Tibial artery (tissue), 4 donors: ENCODE measurements around the gene GAS7.

Experiments used
- DNase-seq, 2 donors: peaks; one replicate each; pipeline ENCODE4 v3.0.0-alpha.2; 2019
- H3K27ac ChIP-seq, 2 donors: fragments of 200-600 bp; sonication (generic) in 1 of 2; 1 replicate in 1 of 2; 2 replicates in 1 of 2; pipeline ENCODE4 v1.5.1; 2018 to 2019; ENCODE audit warnings: mild to moderate bottlenecking in 1 of 2
- H3K27me3 ChIP-seq, 2 donors: fragments of 200-600 bp; sonication (generic) in 1 of 2; one replicate each; pipeline versions ENCODE4 v1.5.1 to v1.6.0; 2016 to 2019
- H3K36me3 ChIP-seq, 3 donors: fragments of 200-600 bp; sonication (generic) in 2 of 3; one replicate each; pipeline ENCODE4 v1.5.1; 2016 to 2019; ENCODE audit warnings: mild to moderate bottlenecking in 2 of 3
- H3K4me1 ChIP-seq, 4 donors: fragments of 200-600 bp; sonication (generic) in 2 of 4; 1 replicate in 3 of 4; 2 replicates in 1 of 4; pipeline ENCODE4 v1.5.1; 2016 to 2019
- H3K4me3 ChIP-seq, 2 donors: fragments of 200-600 bp; sonication (generic) in 1 of 2; 1 replicate in 1 of 2; 2 replicates in 1 of 2; pipeline ENCODE4 v1.5.1; 2018 to 2019; ENCODE audit warnings: mild to moderate bottlenecking in 2 of 2
- H3K9me3 ChIP-seq, 3 donors: fragments of 200-600 bp; sonication (generic) in 1 of 3; one replicate each; pipeline ENCODE4 v1.5.1; 2016 to 2019
- intact Hi-C: fragments of 100-400 bp; cut with DNase I; formaldehyde crosslinking; loops from one replicate; pipeline ENCODE4 v1.15.0; 2023; ENCODE audit warnings: low total_unique reads
- TF ChIP-seq, protein P1 (sequence below), 2 experiments: fragments of 200-600 bp in 1 of 2; fragments of 450-650 bp in 1 of 2; IDR thresholded peaks; one replicate each; pipeline ENCODE4 v1.5.1; 2017 to 2019; ENCODE audit warnings: antibody characterized with exemption in 2 of 2, mild to moderate bottlenecking in 1 of 2, moderate library complexity in 1 of 2

The GAS7 gene

DNA sequence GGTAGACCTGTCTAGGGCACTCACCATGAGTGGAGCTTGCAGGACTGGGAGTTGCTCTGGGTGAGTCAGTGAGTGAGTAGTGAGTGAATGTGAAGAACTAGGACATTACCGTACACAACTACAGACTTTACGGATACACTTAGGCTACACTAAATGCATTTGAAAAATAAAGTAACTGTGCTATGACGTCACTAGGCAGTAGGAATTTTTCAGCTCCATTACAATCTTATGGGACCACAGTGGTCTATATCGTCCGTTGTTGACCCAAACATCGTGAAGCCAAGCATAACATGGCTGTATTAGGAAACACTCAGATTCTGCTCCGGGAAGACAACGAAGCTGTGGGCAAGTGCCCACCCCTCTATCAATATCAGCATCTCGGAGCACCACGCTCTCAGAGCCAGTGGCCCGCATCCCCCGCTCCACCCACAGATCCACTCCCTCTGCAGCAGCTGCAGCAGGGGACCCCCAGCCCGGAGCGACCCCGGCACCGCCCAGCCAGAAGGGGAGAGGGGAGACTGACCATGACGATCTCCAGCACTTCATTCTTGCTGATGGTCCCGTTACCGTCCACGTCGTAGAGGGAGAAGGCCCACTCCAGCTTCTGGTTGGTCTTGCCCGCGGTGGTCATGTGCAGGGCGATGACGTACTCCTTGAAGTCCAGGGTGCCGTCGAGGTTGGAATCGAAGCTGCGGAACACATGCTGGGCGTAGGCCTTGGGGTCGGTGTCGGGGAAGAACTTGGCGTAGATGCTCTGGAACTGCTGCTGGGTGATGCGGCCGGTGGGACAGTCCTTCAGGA, 293.9 kb downstream of the GAS7 start:
- Histone ChIP-seq H3K4me1 (no peaks in the 10 kb centered on the region), H3K27me3 (peaks cover 0 to 13% of the 10 kb centered on the region in 2 donors), H3K4me3 (no peak overlapping the region), H3K36me3 (no peaks in the 10 kb centered on the region), H3K27ac (no peak overlapping the region), H3K9me3 (no peaks in the 10 kb centered on the region)
- TF ChIP-seq, protein P1, sequence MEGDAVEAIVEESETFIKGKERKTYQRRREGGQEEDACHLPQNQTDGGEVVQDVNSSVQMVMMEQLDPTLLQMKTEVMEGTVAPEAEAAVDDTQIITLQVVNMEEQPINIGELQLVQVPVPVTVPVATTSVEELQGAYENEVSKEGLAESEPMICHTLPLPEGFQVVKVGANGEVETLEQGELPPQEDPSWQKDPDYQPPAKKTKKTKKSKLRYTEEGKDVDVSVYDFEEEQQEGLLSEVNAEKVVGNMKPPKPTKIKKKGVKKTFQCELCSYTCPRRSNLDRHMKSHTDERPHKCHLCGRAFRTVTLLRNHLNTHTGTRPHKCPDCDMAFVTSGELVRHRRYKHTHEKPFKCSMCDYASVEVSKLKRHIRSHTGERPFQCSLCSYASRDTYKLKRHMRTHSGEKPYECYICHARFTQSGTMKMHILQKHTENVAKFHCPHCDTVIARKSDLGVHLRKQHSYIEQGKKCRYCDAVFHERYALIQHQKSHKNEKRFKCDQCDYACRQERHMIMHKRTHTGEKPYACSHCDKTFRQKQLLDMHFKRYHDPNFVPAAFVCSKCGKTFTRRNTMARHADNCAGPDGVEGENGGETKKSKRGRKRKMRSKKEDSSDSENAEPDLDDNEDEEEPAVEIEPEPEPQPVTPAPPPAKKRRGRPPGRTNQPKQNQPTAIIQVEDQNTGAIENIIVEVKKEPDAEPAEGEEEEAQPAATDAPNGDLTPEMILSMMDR (IDR thresholded peaks at IDR 0.05), result no peak
- no peak for DNase-seq
- intact Hi-C loops, result no loop called here

DNA sequence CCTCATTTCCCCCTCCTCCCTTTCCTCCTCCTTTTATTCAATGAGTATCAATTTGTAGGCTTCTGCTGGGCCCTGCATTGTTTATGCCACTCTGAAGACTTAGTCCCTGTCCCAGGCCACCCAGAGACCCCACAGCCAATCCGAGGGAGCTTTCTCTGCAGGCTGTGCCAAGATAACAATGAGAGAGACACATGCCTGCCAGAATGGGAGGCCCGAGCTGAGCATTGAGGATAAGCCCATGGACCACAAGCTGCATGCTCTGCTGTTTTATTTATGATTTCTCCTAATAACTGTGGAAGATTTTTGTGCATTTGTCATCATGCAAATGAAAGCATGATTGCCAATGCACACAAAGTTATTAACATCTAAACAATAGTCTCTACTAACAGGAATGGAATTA, 296.3 kb downstream of the GAS7 start:
- Histone ChIP-seq H3K27me3 (peaks cover 0 to 8% of the 10 kb centered on the region in 2 donors), H3K4me3 (no peak overlapping the region), H3K36me3 (no peaks in the 10 kb centered on the region), H3K27ac (no peak overlapping the region), H3K9me3 (no peaks in the 10 kb centered on the region), H3K4me1 (no peaks in the 10 kb centered on the region)
- intact Hi-C loops, result no loop called here
- DNase-seq, result no peak
- TF ChIP-seq, protein P1 (IDR thresholded peaks at IDR 0.05), result no peak

DNA sequence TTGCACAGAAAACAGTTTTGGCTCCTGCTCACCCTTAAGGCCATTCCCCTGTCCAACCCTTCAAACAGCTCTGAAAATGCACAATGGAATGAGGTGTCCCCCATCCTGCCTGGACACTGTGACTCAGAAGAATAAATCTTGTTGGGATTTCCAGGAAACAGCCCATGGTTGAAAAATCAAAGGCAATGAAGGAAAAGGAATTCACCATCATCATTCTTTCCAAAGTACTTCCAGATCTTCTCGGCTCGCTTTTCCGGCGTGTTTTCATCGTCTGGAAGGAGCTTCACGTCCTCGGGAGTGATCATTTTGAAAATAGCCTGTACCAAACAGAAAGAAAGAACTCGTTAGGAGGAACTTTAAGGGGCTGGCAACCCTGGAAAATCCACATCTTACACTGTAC, 297.6 kb downstream of the GAS7 start:
- intact Hi-C loops, result no loop called here
- Histone ChIP-seq H3K27ac (no peak overlapping the region), H3K4me3 (no peak overlapping the region)

DNA sequence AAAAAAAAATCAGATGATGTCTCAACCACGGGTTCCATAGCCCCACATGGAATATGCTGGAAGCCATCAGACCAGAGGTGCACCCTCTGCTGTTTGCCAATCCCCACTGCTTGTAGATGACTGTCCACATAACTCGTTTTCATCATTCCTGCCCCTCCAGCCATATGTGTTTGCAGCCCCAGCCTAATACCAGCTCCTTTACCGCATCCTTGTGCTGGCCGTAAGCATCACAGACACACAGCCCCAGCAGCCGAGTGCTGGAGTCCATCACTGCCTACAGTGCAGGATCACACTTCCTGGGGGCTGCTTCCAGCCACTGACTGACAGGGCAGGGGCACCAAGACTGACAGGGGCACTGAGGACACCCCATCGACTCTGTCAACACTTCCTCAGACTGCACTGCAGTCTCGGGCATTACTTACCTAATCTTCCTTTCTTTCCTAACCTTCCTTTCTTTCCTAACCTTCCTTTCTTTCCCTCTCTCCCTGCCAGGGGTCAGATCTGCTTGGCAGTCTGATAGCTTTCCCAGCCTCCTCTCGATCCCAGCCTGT, 298.3 kb downstream of the GAS7 start:
- H3K9me3 ChIP-seq, result no peaks in the 10 kb centered on the region
- no peak overlapping the region for H3K4me3 ChIP-seq
- H3K36me3 ChIP-seq, result no peaks in the 10 kb centered on the region
- DNase-seq, result no peak
- TF ChIP-seq, protein P1 (IDR thresholded peaks at IDR 0.05), result no peak
- peaks cover 0 to under 1% of the 10 kb centered on the region in 2 donors for H3K27me3 ChIP-seq
- H3K27ac ChIP-seq, result no peak overlapping the region
- intact Hi-C loops, result no loop called here
- no peaks in the 10 kb centered on the region for H3K4me1 ChIP-seq

More for the DNA sequence above, 297.6 kb downstream of the GAS7 start:
- Histone ChIP-seq H3K4me1 (no peaks in the 10 kb centered on the region), H3K36me3 (no peaks in the 10 kb centered on the region), H3K9me3 (no peaks in the 10 kb centered on the region), H3K27me3 (peaks cover 0 to 7% of the 10 kb centered on the region in 2 donors)
- DNase-seq, result no peak
- TF ChIP-seq, protein P1 (IDR thresholded peaks at IDR 0.05), result no peak

DNA sequence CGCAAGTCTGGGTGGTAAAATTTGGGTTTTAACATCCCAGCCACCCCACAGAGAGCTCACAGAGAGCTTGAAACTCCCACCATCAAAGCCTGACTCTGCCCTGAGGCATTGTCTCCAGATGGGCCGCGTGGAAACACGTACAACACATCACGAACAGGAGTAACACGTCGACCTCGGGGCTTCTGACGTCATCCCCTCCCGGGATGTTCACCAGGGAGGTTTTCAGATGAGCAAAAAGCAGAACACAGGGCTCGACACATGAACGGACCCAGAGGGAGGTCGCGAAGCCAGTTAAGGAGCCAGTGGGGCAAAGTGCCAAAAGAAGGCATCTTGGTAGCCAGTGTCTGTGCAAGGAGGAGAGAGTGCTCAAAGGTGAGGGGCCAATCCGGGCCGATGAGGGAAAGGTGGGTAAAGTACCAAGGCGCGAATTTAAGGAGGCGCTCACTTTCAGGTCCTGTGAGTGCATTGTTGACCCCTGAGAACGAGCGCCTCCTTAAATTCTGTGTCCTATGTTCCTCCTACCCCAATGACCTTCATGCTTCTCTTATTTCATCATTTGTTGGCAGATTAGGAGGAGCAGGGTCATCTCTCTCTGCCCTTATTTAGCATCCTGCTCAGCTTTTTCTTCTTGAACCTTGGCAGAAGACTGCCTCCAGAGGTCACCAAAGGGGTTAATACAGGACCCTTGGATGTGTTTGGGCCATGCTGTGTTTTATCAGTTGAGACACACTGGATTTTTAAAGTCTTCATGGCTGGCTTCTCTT, 298.9 kb downstream of the GAS7 start:
- intact Hi-C loops, result no loop called here
- Histone ChIP-seq H3K27ac (no peak overlapping the region), H3K36me3 (no peaks in the 10 kb centered on the region), H3K4me1 (no peaks in the 10 kb centered on the region), H3K9me3 (peaks cover 0 to 6% (median 0%) of the 10 kb centered on the region in 3 donors), H3K4me3 (no peak overlapping the region), H3K27me3 (no peaks in the 10 kb centered on the region)
- DNase-seq, result no peak
- TF ChIP-seq, protein P1 (IDR thresholded peaks at IDR 0.05), result no peak
